Measurements from ENCODE around the gene DUSP16.

The DUSP16 gene

DNA sequence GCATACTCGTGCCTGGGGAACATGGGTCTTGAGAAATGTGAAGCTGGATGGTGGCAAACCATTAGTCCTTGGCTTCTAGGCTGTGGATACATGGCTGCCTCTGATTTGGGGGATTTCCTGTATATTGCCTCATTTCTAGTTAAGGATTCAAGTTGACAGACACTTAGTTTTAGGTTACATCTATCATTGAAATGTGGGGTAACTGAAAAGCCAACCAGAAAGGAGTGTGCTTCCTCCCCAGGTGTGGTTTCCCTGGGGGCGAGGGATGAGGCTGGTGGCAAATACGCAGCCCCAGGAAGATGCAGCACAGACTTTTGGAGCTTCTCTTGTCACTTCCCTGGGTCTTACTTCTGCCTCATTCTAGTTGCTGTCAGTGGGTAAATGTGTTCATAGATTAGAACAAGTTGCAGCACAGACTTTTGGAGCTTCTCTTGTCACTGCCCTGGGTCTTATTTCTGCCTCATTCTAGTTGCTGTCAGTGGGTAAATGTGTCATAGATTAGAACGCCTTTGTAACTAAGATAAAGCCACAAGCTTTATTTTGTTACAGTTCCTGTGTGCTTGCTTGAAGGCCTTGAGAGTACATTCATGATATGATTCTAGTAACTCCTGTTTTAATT, 120.7 kb downstream of the DUSP16 start:
- no peak for DNase-seq (ENCODE audit: low read depth in 2 of 2)

DNA sequence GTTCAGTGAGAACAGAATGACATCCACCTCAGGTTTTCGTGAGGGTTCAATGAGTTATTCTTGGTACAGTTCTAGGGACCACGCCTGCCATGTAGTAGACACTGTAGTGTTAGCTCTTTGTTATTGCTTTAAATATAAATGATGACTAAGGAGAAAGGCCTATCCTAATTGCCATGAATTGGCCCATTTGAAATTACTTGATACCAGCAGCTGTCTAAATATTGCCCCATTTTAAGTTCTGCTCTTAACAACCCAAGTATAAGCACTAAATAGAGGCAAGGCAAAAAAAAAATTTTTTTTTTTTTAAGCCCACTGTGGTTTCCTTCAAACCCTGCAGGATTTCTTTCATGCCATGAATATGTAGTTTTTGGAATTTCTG, 121.2 kb downstream of the DUSP16 start:
- no peak for DNase-seq (ENCODE audit: low read depth in 2 of 2)

DNA sequence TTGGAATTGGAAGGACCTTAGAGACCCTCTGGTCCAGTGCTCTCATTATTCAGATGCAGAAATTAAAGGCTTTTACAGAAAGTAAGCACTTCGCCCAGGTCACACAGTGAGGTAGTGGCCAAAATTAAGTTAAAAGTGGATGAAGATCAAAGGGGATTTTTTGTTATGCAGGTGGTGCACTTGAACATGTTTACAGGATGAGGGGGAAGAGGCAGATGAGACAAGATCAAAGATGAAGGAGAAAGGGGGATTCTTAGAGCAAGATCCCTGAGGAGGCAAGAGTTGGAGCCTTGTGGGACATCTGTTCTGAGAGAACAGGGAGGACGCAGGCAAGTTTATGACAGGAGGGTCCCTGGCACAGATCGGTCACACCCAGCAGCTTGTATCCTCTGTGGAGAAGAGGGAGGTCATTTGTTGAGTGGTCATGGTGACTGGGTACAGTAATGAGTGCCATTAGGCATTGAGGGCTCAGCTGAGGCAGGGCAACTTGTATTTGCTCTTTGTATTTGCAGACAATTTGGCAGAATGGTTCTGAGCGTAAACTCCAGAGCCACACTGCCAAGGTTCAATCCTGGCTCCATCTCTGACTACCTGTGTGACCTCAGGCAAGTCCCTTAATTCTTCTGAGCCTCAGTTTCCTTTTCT, 121.8 kb downstream of the DUSP16 start:
- no peak for DNase-seq (ENCODE audit: low read depth in 2 of 2)

DNA sequence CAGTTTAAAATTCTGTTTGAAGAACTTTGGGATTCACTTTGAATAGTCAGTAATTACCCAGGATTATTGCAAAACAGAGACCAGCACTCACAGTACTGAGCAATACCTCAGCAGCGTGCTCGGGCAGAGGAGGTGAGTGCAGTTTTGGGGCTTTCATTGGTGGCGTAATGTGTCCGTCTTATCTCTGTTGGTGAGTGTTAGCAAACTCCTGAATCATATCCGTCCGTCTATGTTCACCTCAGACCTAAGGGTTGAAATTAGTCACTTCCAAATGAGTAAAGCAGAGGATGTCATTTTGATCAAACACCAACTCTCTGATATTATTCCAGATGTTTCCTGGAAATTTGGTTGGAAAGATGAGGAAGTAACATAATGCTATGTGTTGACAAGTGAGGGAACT, 123.0 kb downstream of the DUSP16 start:
- DNase-seq (ENCODE audit: low read depth in 2 of 2) = peak in 1 of 2 donors; percentile 34

DNA sequence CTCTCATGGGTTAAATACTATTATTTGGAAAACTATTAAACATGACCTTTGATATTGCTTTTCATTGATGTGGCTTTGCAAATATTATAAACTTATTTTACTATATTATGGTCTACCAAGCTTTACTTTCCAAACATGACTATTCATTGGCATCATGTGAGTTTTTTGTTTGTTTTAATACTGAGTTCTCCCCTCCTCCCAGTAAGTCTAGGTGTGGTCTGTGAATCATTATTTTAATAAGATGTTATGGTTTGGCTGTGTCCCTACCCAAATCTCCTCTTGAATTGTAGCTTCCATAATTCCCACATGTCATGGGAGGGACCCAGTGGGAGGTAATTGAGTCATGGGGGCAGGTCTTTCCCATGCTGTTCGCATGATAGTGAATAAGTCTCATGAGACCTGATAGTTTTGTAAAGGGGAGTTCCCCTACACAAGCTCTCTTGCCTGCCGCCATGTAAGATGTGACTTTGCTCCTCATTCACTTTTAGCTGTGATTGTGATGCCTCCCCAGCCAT, 125.8 kb downstream of the DUSP16 start:
- DNase-seq (ENCODE audit: low read depth in 2 of 2) = no peak

DNA sequence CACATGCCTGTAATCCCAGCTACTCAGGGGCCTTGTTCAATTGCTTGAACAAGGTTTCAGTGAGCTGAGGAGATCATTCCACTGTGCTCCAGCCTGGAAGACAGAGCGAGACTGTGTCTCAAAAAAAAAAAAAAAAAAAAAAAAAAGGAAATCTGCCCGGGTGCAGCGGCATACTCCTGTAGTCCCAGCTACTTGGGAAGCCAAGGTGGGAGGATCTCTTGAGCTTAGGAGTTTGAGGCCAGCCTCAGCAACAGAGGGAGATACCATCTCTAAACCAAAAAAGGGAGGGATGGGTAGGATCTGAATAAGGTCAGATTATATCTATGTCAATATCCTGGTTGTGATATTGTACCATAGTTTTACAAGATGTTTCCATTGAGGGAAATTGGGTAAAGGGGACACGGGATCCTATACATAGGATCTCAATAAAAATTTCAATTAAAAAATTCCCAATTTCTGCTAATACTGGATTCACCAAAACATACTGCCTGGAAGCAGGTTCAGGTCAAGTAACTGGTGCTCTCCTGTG, 129.4 kb downstream of the DUSP16 start:
- DNase-seq (ENCODE audit: low read depth in 2 of 2) = no peak

DNA sequence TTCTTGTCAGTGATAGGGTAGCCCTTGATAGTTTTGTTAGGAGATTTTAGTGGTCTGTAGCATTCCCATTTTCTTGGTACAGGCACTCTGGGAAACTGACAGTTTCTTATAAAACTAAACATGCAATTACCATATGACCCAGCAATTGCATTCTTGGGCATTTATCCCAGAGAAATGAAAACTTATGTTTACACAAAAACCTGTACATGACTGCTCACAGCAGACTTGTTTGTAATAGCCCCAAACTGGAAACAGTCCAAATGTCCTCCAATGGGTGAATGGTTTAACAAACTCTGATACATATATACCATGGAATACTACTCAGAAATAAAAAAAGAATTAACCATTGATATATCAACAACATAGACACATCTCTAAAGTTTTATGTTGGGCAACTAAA, 130.3 kb downstream of the DUSP16 start:
- no peak for DNase-seq (ENCODE audit: low read depth in 2 of 2)

DNA sequence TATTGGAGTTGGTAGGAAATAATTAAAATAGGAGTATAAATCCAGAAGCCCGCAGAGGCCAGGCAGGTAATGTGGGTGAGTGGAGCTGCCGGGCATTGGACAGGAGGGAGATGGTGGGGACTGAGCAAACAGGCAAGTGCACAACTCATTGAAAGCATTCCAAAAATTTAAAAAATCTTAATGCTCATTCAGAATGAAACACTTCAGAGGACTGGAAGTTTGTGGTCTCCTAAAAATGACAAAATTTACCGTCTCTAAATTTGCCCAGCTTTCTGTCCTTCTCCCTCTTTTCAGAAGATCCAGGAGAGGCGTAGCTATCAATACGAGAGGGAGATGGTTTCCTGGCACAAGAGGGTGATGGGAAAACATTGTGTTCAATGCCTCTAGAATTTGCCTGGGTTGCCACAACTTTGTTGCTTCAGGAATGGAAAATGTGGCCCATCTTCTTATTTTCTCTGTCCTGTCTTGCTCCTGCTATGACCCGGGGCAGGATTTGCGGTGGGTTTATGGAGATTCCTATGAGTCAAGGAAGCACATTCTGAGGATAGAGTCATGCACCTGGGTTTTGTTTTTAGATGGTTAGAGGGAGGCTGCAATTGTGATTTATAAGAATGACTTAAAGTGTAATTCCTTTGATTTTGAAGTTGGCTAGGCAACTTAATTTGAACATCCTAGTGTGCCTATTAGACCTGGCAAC, 133.6 kb downstream of the DUSP16 start:
- DNase-seq (ENCODE audit: low read depth in 2 of 2) = no peak

DNA sequence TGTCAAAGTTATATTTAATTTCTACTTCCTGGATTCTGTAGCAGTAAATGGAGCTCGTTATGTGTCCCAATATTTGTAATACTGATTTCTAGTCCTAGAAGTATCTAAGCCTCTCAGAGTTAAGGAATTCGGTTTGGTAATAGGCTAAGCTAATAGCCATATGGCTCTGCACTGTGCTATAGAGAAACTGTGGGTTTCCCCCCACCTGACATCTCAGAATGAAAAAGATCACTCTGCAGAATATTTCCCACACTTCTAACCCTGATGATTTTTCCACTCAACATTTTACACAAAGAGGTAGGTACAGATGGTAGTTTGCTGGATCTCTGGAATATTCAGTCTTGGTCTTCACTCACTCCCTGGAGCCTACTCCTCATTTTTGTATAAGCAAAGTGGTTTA, 134.6 kb downstream of the DUSP16 start:
- no peak for DNase-seq (ENCODE audit: low read depth in 2 of 2)

DNA sequence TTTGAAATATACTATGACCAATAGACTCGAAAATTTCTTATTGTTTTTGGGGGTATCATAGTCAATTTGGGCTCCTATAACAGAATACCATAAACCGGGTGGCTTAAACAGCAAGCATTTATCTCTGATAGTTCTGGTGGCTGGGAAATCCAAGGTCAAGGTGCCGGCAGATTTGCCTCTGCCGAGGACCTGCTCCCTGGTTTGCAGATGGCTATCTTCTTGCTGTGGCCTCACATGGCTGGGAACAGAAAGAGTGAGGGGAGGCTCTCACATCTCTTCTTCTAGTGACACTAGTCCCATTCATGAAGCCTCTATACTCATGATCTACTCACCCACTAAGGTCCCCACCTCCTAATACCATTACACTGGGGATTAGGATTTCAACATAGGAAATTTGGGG, 135.1 kb downstream of the DUSP16 start:
- no peak for DNase-seq (ENCODE audit: low read depth in 2 of 2)

DNA sequence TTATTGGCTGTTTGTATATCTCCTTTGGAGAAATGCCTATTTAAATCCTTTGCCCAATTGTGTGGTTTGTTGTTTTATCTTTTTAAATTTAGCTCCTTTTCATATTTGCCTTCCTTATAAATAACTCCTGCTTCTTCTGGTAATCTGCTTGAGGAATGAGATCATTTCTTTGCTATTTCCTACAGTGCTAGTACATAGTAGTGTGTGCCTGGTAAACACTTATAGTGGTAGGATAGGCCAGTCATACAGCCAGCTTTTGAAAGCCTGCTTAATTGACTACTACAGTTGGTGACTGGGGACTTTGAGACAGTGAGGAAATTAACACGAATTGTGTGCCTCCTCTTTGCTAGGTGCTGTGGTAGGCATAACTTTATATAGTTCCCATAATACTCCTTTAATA, 137.0 kb downstream of the DUSP16 start:
- no peak for DNase-seq (ENCODE audit: low read depth in 2 of 2)

DNA sequence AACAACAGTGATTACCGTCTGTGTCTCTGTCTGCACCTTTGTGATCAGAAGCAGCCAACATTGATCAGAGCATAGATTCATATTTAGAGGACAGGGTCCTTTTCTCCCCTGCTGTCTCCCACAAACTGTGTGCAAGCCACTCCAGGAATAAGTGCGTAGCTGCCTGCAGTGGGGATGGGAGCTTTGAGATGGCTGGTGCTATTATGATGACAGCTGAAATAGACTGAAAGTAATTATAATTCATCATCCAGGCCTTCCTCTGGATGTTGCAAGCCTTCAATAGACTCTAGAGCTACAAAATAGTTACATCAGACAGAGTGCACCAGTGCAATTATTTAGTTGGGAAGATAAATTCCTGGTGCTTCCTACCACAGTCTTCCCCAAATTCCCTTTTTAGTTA, 137.7 kb downstream of the DUSP16 start:
- DNase-seq (ENCODE audit: low read depth in 2 of 2) = no peak

Data from stimulated activated CD4-positive, alpha-beta T cell treated with anti-CD3 and anti-CD28 coated beads, Interleukin-1b, Interleukin-23, amount 100 ng/mL, for 4 hours (primary cell).